ENCODE data around the gene HIVEP3.

Gene HIVEP3

DNA sequence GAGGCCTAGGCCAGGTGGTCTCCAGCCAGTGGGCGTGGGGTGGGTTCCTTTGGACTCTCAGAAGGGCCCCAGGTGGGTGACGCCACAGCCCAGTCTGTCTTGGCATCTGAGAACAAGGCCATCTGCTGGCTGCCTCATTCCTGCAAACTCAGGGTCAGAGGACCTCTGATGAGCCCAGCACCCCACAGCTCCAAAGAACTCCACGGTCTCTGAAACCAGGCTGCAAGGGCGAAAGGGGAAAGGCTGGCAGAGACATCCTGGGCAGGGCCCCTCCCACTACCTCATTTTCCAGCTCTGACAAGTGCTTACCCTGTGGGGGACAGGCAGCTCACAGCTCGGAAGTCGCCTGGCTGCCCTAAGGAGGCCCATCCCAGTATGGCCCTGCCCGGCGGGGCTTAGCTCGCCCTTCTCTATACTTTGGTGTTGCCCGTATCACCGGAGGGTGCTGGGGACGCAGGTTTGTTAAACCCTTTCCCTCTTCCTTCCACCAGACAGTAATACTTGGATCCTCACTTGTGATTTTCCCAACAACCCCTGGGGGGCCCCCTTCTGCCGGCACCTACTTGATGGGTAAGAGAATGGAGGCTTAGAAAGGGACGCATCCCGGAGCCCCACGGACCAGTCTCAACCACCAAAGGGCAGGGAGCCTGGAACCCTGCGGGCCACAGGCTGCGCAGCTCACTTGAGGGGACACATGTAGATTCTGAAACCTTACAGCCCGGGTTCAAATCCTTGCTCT lies 423.3 kb downstream of the HIVEP3 start:
- peaks cover 3% of the 10 kb centered on the region for H3K27me3 ChIP-seq (ENCODE audit: insufficient read depth, poor library complexity, severe bottlenecking)
- TF ChIP-seq, protein P1, sequence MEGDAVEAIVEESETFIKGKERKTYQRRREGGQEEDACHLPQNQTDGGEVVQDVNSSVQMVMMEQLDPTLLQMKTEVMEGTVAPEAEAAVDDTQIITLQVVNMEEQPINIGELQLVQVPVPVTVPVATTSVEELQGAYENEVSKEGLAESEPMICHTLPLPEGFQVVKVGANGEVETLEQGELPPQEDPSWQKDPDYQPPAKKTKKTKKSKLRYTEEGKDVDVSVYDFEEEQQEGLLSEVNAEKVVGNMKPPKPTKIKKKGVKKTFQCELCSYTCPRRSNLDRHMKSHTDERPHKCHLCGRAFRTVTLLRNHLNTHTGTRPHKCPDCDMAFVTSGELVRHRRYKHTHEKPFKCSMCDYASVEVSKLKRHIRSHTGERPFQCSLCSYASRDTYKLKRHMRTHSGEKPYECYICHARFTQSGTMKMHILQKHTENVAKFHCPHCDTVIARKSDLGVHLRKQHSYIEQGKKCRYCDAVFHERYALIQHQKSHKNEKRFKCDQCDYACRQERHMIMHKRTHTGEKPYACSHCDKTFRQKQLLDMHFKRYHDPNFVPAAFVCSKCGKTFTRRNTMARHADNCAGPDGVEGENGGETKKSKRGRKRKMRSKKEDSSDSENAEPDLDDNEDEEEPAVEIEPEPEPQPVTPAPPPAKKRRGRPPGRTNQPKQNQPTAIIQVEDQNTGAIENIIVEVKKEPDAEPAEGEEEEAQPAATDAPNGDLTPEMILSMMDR (IDR thresholded peaks at IDR 0.05; ENCODE audit: insufficient read depth, low read length) = no peak
- TF ChIP-seq GABPA (IDR thresholded peaks at IDR 0.05; ENCODE audit: low read depth) (no peak), POLR2AphosphoS5 (IDR thresholded peaks at IDR 0.05; ENCODE audit: low read depth) (no peak), SPI1 (IDR thresholded peaks at IDR 0.05; ENCODE audit: borderline replicate concordance, low read depth) (no peak)
- TF ChIP-seq, protein P2, sequence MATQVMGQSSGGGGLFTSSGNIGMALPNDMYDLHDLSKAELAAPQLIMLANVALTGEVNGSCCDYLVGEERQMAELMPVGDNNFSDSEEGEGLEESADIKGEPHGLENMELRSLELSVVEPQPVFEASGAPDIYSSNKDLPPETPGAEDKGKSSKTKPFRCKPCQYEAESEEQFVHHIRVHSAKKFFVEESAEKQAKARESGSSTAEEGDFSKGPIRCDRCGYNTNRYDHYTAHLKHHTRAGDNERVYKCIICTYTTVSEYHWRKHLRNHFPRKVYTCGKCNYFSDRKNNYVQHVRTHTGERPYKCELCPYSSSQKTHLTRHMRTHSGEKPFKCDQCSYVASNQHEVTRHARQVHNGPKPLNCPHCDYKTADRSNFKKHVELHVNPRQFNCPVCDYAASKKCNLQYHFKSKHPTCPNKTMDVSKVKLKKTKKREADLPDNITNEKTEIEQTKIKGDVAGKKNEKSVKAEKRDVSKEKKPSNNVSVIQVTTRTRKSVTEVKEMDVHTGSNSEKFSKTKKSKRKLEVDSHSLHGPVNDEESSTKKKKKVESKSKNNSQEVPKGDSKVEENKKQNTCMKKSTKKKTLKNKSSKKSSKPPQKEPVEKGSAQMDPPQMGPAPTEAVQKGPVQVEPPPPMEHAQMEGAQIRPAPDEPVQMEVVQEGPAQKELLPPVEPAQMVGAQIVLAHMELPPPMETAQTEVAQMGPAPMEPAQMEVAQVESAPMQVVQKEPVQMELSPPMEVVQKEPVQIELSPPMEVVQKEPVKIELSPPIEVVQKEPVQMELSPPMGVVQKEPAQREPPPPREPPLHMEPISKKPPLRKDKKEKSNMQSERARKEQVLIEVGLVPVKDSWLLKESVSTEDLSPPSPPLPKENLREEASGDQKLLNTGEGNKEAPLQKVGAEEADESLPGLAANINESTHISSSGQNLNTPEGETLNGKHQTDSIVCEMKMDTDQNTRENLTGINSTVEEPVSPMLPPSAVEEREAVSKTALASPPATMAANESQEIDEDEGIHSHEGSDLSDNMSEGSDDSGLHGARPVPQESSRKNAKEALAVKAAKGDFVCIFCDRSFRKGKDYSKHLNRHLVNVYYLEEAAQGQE (IDR thresholded peaks at IDR 0.05; ENCODE audit: insufficient replicate concordance, low read depth) = no peak
- no peak overlapping the region for H3K27ac ChIP-seq (replicated peaks)
- peak overlapping the region; percentile 33 for H3K4me3 ChIP-seq (replicated peaks; ENCODE audit: insufficient read depth, low read length)
- DNase-seq (ENCODE audit: low read depth in 1 of 2, low spot score in 1 of 2) = peak; percentile 18 to 46

DNA sequence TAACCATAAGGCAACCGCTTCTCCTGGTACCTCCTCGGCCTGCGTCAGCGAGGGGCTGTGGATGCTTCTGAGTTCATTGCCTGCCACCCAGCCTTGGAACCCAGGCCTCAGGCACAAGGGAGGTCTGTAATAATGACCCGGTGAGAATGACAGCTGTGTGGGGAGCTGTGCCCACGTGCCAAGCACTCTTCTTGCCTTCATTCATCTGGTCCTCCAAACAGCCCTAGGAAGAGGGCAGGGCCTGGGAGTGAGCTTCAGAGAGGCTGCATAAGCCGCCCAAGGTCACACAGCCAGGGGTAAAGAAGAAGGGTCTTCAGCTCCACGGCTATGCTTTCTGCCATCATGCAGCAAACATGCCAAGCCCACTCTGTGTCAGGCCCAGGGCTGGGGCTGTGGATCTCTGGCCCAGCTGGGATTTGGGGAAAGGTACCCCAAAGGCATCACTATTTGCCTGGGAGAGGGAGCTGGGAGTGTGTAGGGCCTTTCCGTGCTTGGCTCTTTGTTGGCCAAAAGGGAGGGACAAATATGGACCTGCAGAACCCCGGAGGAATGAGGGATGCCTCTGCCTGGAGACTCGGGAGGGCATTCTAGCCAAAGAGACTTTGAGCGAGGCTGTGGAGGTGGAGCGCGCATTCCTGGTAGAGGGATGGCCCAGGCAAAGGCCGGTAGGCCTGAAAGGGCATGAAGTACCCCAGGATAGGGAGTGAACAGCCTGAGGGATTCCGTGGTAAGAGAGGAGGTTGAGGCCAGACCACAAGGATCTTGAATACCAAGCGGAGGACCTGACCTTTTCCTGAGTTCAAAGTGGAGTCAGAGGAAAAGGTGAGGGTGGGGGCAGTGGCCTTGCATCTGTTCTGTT lies 424.1 kb downstream of the HIVEP3 start:
- DNase-seq (ENCODE audit: low read depth in 1 of 2, low spot score in 1 of 2) = no peak
- TF ChIP-seq, protein P2 (IDR thresholded peaks at IDR 0.05; ENCODE audit: insufficient replicate concordance, low read depth) = no peak
- TF ChIP-seq, protein P1 (IDR thresholded peaks at IDR 0.05; ENCODE audit: insufficient read depth, low read length) = no peak
- TF ChIP-seq GABPA (IDR thresholded peaks at IDR 0.05; ENCODE audit: low read depth) (no peak), POLR2AphosphoS5 (IDR thresholded peaks at IDR 0.05; ENCODE audit: low read depth) (no peak), SPI1 (IDR thresholded peaks at IDR 0.05; ENCODE audit: borderline replicate concordance, low read depth) (no peak)
- peaks cover 3% of the 10 kb centered on the region for H3K27me3 ChIP-seq (ENCODE audit: insufficient read depth, poor library complexity, severe bottlenecking)
- no peak overlapping the region for H3K27ac ChIP-seq (replicated peaks)
- H3K4me3 ChIP-seq (replicated peaks; ENCODE audit: insufficient read depth, low read length) = no peak overlapping the region

DNA sequence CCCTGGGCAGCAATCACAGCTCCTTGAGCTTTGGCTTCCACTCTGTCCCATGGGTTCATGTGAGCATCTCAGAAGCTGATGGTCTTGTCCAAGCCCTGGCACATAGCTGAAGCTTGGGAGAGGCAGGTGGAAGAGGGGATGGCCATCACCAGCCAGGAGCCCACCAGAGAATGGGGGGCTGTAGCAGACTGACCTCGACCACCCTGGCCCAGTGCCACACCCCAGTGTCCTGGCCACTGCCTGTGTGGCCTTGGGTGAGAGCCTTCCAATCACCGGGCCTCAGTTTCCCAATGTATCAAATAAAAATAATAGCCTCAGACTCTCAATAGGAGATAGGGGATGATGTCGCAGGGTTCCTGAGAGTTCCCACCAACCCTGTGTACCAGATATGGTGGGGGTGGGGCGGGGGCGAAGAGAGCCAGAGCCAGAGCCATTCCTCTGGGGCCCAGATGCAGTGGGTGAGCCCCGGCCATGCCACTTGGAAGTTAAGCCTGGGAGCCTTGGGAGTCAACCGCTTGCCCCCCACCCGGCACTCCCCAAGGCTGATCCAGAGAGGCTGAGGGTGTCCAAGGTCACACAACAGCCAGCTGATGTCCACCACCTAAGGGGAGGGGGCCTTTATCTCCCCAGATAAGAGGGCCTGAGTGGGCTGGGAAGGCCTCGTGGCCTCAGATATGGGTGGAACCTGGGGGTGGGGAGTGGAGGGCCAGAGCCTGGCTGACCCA lies 424.9 kb downstream of the HIVEP3 start:
- Histone ChIP-seq H3K27me3 (ENCODE audit: insufficient read depth, poor library complexity, severe bottlenecking) (peaks cover 3% of the 10 kb centered on the region), H3K4me3 (replicated peaks; ENCODE audit: insufficient read depth, low read length) (no peak overlapping the region), H3K27ac (replicated peaks) (no peak overlapping the region)
- no peak for DNase-seq (ENCODE audit: low read depth in 1 of 2, low spot score in 1 of 2)
- TF ChIP-seq POLR2AphosphoS5 (IDR thresholded peaks at IDR 0.05; ENCODE audit: low read depth) (no peak), SPI1 (IDR thresholded peaks at IDR 0.05; ENCODE audit: borderline replicate concordance, low read depth) (no peak), GABPA (IDR thresholded peaks at IDR 0.05; ENCODE audit: low read depth) (no peak)
- TF ChIP-seq, protein P2 (IDR thresholded peaks at IDR 0.05; ENCODE audit: insufficient replicate concordance, low read depth) = no peak
- TF ChIP-seq, protein P1 (IDR thresholded peaks at IDR 0.05; ENCODE audit: insufficient read depth, low read length) = no peak
